ENCODE data around the gene CCDC148.
"Not testable (repeated sequence)": the region's sequence is repeated elsewhere in the genome, so short reads cannot be mapped to it uniquely, and the experiment has no call there.

The CCDC148 gene

DNA sequence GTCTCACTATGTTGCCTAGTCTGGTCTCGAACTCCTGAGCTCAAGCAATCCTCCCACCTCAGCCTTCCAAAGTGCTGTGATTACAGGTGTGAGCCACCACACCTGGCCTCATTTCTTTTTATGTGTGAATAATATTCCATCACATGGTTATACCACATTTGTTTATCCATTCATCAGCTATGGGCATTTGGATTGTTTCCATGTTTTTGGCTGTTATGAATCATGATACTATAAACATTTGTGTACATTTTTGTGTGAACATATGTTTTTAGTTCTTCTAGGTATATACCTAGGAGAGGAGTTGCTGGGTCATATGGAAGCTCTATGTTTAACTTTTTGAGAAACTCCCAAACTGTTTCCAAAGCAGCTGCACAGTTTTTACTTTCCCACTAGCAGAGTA lies 24.6 kb upstream of the CCDC148 start:
- H3K27me3 ChIP-seq (replicated peaks), result no peaks in the 10 kb centered on the region
- TF ChIP-seq, protein P1, sequence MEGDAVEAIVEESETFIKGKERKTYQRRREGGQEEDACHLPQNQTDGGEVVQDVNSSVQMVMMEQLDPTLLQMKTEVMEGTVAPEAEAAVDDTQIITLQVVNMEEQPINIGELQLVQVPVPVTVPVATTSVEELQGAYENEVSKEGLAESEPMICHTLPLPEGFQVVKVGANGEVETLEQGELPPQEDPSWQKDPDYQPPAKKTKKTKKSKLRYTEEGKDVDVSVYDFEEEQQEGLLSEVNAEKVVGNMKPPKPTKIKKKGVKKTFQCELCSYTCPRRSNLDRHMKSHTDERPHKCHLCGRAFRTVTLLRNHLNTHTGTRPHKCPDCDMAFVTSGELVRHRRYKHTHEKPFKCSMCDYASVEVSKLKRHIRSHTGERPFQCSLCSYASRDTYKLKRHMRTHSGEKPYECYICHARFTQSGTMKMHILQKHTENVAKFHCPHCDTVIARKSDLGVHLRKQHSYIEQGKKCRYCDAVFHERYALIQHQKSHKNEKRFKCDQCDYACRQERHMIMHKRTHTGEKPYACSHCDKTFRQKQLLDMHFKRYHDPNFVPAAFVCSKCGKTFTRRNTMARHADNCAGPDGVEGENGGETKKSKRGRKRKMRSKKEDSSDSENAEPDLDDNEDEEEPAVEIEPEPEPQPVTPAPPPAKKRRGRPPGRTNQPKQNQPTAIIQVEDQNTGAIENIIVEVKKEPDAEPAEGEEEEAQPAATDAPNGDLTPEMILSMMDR (IDR thresholded peaks at IDR 0.05; ENCODE audit: low read depth, low read length, missing control alignments), result no peak
- in situ Hi-C loops (cut with HindIII; ENCODE audit: low pct_ligation_motif_present, low sequenced_read_pairs), result no loop called here
- no peak overlapping the region for H3K27ac ChIP-seq
- no peaks in the 10 kb centered on the region for H3K36me3 ChIP-seq (replicated peaks)
- DNase-seq, result no peak
- no peak overlapping the region for H3K4me3 ChIP-seq (ENCODE audit: low read depth, low read length)

DNA sequence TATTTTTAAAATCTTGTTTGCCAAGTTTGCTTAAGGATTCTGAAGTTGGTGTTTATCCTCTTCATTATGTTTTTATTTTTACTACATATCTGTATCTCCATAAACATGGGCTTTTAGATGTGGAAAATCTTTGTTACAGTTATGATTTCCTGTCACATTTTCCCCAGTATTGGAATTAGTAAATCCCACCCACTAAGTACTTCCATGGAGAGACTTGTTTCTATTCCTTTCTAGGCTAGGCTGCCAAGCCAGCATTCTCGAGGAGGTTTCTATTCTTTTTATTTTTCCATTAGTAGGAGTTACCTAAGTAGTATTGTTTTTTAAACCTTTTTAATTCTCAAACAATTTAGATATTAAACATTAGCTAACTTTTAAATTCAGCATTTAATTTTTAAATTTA lies 22.3 kb upstream of the CCDC148 start:
- Histone ChIP-seq H3K27me3 (replicated peaks) (no peaks in the 10 kb centered on the region), H3K36me3 (replicated peaks) (no peaks in the 10 kb centered on the region), H3K4me3 (ENCODE audit: low read depth, low read length) (no peak overlapping the region), H3K27ac (no peak overlapping the region)
- in situ Hi-C loops (cut with HindIII; ENCODE audit: low pct_ligation_motif_present, low sequenced_read_pairs), result no loop called here
- TF ChIP-seq, protein P1 (IDR thresholded peaks at IDR 0.05; ENCODE audit: low read depth, low read length, missing control alignments), result no peak
- DNase-seq, result no peak

DNA sequence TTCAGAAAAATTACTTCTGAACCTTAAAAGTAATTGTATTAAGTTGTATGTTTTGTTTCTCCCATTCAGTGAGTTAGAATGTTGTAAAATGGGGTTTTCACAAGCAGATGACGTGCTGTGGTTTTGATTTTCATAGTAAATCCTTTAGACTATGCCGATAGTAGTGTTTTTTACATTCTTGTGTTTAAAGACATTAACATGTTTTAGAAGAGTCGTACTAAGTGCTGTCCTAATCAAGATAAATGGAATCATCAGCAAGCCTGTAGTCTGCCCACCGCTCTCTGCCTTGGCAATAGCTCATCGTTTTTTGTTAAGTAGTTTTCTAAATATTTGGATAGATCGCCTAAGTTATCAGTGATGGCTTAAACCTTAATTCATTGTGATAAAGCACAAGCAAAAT lies 21.7 kb upstream of the CCDC148 start:
- in situ Hi-C loops (cut with HindIII; ENCODE audit: low pct_ligation_motif_present, low sequenced_read_pairs), result no loop called here
- Histone ChIP-seq H3K4me3 (ENCODE audit: low read depth, low read length) (no peak overlapping the region), H3K27me3 (replicated peaks) (no peaks in the 10 kb centered on the region), H3K36me3 (replicated peaks) (no peaks in the 10 kb centered on the region), H3K27ac (no peak overlapping the region)
- TF ChIP-seq, protein P1 (IDR thresholded peaks at IDR 0.05; ENCODE audit: low read depth, low read length, missing control alignments), result no peak
- DNase-seq, result no peak

DNA sequence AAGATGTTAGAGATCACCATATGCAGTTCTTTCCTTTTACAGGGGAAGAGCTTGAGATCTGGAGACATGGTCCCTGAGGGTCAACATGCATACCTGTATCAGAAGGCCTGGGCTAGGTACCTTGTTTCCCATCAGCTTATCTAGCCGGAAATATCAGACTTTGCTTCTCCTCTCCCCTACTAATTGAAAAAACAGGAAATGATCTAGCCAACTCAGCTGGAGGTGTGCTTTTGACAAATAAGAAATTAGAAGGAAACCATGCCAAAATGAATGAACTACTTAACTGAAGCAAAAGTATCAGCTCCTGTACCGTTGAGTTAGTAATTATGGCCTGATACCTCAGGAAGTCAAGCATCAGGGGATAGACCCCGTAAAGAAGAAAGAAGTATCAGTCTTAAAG lies 20.6 kb upstream of the CCDC148 start:
- TF ChIP-seq, protein P1 (IDR thresholded peaks at IDR 0.05; ENCODE audit: low read depth, low read length, missing control alignments), result no peak
- no peak overlapping the region for H3K27ac ChIP-seq
- in situ Hi-C loops (cut with HindIII; ENCODE audit: low pct_ligation_motif_present, low sequenced_read_pairs), result no loop called here
- no peak overlapping the region for H3K4me3 ChIP-seq (ENCODE audit: low read depth, low read length)
- H3K36me3 ChIP-seq (replicated peaks), result no peaks in the 10 kb centered on the region
- H3K27me3 ChIP-seq (replicated peaks), result no peaks in the 10 kb centered on the region
- DNase-seq, result no peak

DNA sequence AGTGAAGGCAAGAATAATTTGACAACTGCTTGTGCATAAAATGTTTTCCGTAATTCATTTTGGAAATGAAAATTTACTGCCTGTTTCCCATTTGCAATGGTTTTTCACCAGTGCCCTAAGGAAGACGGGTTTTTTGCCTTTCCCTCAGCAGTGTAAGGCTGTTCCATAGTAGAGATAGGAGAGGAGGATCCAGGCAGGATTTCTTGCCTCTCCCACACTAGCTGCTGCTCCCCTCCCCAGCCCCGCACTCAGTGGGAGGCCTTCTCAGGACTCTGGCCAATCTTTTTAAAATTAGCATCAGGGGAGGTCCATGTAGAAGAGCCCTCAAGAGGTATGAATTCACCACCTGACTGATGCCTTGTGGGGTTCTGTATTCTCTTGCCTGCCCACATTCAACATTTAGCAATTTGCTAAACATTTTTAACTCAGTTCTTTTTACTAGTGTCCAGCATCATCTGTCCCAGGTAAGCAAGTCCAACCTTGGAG lies 18.0 kb upstream of the CCDC148 start:
- DNase-seq; H3K4me3 ChIP-seq (ENCODE audit: low read depth, low read length); H3K27me3 ChIP-seq (replicated peaks); in situ Hi-C loops (cut with HindIII; ENCODE audit: low pct_ligation_motif_present, low sequenced_read_pairs); H3K36me3 ChIP-seq (replicated peaks); H3K27ac ChIP-seq: not testable (repeated sequence)

DNA sequence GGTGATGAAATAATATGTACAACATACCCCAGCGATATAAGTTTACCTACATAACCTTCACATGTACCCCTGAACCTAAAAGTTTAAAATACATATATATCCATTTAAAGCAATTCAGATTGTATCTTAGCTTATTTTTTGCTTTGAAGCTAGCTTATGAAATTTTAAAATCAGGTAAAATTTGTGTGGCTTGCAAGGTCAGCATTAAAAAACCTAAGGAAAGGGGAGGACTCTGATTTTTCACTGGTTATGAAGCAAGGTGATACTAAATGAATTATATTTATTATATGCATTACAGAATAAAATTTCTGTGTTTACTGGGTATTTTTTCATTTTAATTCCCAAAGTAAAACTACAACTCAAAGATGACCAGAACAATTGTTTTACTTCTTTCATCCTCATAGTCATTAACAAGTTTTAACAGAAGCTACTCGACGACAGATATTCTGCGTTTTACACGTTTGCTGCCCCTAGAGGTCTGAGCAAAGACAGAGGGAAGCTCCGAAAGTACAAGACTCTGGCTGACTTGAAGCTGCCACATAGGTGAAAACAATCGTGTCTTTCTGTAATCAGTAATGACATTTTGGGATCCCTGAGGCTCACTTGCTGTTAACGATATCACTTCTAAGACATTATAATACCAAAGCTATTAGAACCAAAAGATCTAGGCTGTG lies 17.3 kb upstream of the CCDC148 start:
- H3K27ac ChIP-seq, result no peak overlapping the region
- DNase-seq, result no peak
- H3K36me3 ChIP-seq (replicated peaks), result no peaks in the 10 kb centered on the region
- TF ChIP-seq, protein P1 (IDR thresholded peaks at IDR 0.05; ENCODE audit: low read depth, low read length, missing control alignments), result peak; percentile 35
- H3K27me3 ChIP-seq (replicated peaks), result no peaks in the 10 kb centered on the region
- in situ Hi-C loops (cut with HindIII; ENCODE audit: low pct_ligation_motif_present, low sequenced_read_pairs), result no loop called here
- no peak overlapping the region for H3K4me3 ChIP-seq (ENCODE audit: low read depth, low read length)

DNA sequence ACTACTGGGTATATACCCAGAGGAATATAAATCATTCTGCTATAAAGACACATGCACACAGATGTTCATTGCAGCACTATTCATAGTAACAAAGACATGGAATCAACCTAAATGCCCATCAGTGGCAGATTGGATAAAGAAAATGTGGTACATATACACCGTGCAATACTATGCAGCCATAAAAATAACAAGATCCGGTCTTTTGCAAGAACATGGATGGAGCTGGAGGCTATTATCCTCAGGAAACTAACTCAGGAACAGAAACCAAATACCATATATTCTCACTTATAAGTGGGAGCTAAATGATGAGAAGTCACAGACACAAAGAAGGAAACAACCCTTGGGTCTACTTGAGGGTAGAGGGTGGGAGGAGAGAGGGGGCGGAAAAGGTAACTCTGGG lies 16.7 kb upstream of the CCDC148 start:
- H3K4me3 ChIP-seq (ENCODE audit: low read depth, low read length); DNase-seq; H3K27me3 ChIP-seq (replicated peaks); H3K27ac ChIP-seq; H3K36me3 ChIP-seq (replicated peaks); in situ Hi-C loops (cut with HindIII; ENCODE audit: low pct_ligation_motif_present, low sequenced_read_pairs): not testable (repeated sequence)

DNA sequence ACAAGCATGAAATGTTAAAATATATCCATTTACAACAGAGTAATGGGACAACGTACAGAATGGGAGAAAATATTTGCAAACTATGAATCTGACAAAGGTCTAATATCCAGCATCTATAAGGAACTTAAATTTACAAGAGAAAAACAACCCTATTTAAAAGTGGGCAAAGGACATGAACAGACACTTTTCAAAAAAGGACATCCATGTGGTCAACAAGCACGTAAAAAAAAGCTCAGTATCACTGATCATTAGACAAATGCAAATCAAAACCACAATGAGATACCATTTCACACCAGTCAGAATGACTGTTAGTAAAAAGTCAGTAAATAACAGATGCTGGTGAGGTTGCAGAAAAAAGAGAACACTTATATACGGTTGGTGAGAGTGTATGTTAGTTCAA lies 16.3 kb upstream of the CCDC148 start:
- H3K36me3 ChIP-seq (replicated peaks); DNase-seq; H3K27ac ChIP-seq; H3K4me3 ChIP-seq (ENCODE audit: low read depth, low read length); H3K27me3 ChIP-seq (replicated peaks); in situ Hi-C loops (cut with HindIII; ENCODE audit: low pct_ligation_motif_present, low sequenced_read_pairs): not testable (repeated sequence)
